AG04449 (cell line): ENCODE measurements around the gene ARHGAP18.
A peak's percentile ranks its signal among the peaks of the same experiment; 100 is the strongest.

Experiments used
- CTCF ChIA-PET: fragments of 350-600 bp; formaldehyde crosslinking; extraction: SDS; loops from one replicate; lab custom pipeline; 2021; ENCODE audit warnings: antibody characterized with exemption; lab: Yijun Ruan, JAX
- POLR2A ChIA-PET: fragments of 400-600, 350-600 bp; formaldehyde crosslinking; extraction: SDS; loops from one replicate; lab custom pipeline; 2020; ENCODE audit warnings: antibody characterized with exemption, inconsistent platforms; lab: Yijun Ruan, JAX
- DNase-seq: peaks from one replicate; pipeline ENCODE4 v3.0.0-alpha.2; 2010; ENCODE audit warnings: low read depth, low spot score
- H3K4me3 ChIP-seq: 2 replicates; pipeline ENCODE4 v1.5.1; 2011; ENCODE audit warnings: low read depth, mild to moderate bottlenecking, control low read depth, low read length
- TF ChIP-seq, protein P1 (sequence below): IDR thresholded peaks from one replicate; pipeline ENCODE4 v1.5.1; 2011; ENCODE audit warnings: mild to moderate bottlenecking, moderate library complexity, low read length, control low read depth, inconsistent platforms; ENCODE audit not compliant: insufficient read depth; ENCODE audit errors: missing control alignments

Gene ARHGAP18

DNA sequence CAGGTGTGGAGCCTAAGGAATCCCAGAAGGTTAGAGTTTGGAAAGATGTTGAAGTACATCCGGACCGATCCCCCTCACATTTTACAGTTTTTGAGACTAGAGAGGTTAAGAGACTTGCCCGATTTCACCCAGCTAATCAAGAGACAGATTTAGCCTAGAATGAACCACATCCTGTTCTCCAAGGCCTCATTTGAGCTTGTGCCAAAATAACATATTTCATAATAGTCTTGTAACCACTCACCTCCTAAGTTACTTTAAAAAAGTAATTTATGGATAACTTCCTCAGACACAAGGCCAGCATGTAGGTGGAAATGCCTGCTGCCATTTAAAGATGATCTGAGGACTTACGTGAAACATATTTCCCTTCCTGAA, 39.8 kb upstream of the ARHGAP18 start:
- ChIA-PET CTCF (interaction anchor here (0.6 to 2.0 kb wide), 6 partner anchors 10 to 112 kb away, joined by 3 to 7 read pairs (median 3); no protein-coding TSS in a partner anchor), POLR2A (no interaction called here)

DNA sequence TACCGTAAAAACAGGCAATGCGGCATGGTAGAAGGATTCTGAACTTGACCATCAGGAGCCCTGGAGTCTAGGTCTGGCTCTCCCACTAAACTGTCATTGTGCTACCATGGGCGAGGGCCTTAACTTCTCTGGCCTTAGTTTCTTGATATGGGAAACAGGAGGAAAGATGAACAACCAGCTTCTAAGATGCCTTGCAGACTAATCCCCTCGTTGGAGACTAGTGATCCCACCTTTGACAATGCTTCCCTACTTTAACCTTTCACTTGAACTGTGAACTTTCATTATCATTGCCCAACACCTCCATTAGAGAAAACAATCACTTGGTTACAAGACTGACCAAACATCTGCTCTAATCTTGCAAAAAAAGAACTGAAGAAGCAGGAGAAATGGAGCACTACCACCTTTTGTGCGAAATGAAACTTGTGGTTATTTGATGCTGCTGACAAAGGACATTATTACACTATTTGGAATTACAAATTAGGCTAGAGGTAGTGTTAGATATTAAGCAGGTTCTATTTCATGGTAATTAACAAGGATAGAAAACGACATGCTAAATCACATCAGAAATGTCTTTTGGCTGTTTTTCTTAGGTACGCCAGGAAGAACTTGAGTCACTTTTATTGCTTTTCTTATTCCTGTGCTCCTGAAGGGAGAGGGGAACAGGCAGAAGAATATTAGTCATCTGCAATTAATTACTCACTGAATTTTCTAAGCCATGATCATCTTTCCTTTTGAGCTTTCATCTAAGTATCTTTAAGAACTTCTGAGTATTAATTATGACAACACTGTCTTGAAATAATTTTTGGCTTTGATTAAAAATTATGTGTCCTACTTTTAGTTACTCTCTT, 39.1 kb upstream of the ARHGAP18 start:
- ChIA-PET CTCF (interaction anchor here (0.9 to 2.0 kb wide), 6 partner anchors 15 to 112 kb away, joined by 3 to 7 read pairs (median 3); no protein-coding TSS in a partner anchor), POLR2A (no interaction called here)
- TF ChIP-seq, protein P1, sequence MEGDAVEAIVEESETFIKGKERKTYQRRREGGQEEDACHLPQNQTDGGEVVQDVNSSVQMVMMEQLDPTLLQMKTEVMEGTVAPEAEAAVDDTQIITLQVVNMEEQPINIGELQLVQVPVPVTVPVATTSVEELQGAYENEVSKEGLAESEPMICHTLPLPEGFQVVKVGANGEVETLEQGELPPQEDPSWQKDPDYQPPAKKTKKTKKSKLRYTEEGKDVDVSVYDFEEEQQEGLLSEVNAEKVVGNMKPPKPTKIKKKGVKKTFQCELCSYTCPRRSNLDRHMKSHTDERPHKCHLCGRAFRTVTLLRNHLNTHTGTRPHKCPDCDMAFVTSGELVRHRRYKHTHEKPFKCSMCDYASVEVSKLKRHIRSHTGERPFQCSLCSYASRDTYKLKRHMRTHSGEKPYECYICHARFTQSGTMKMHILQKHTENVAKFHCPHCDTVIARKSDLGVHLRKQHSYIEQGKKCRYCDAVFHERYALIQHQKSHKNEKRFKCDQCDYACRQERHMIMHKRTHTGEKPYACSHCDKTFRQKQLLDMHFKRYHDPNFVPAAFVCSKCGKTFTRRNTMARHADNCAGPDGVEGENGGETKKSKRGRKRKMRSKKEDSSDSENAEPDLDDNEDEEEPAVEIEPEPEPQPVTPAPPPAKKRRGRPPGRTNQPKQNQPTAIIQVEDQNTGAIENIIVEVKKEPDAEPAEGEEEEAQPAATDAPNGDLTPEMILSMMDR = no peak
- DNase-seq = peak; percentile 31
- H3K4me3 ChIP-seq = no peak overlapping the region; the same call in 1 of the 2 replicates

More for the DNA sequence above, 39.8 kb upstream of the ARHGAP18 start:
- TF ChIP-seq, protein P1 = no peak
- H3K4me3 ChIP-seq = no peak overlapping the region; the same call in 1 of the 2 replicates
- peak; percentile 37 for DNase-seq

DNA sequence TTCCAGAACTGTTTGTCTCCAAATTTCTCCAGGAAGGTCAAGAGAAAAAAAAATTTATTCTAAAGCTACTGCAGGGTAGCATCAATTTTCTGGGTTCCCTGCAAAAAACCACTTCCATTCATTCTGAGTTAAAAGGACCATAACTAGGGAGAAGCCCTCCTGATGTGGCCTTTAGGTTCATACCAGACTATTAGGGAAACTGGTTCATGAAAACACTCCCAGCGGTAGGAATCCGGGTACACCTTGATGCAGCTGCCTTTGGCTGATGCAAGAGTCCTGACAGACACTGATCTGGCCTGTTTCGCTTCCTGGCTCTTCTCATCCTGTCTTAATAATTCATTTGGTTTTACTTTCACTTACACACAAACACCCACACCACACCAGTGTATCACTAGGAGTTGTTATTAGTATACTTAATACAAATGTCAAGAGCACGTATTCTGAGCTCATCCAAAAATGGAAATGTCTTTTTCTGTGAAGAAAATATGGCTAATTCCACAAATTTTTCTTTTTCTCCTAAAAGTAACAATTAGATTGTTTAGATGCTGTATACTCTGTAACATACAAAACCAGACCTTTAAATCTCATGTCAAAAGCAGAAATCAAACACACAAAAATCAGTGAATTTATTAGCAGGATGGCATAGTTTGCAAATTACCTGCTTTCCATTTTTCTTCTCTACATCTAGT, 38.4 kb upstream of the ARHGAP18 start:
- ChIA-PET POLR2A (no interaction called here), CTCF (interaction anchor here (0.6 to 2.0 kb wide), 3 partner anchors 15 to 77 kb away, joined by 3 to 4 read pairs (median 3); no protein-coding TSS in a partner anchor)
- H3K4me3 ChIP-seq = no peak overlapping the region
- DNase-seq = no peak
- TF ChIP-seq, protein P1 = no peak

DNA sequence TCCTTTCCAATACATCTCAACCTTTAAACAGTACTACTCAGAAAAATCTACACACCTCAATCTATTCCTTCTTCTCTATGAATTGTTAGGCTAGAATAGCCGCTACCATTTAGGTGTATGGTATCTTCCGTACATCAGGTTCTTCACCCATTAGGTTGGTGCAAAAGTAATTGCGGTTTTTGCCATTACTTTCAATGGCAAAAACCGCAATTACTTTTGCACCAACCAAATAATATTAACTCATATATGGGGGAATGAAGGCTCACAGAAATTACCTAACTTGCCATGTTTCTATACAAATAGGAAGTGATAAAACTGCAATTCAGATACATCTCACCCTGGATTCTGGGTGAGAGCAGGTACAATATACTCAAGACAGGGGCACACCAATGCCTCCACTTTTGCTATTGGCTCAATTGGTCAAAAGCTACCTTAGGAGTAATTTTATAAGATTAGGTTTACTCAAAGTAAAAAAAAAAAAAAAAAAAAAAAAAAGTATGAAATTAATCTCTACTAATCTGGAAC, 37.7 kb upstream of the ARHGAP18 start:
- POLR2A ChIA-PET = no interaction called here
- CTCF ChIA-PET = interaction anchor here (0.6 to 1.3 kb wide), 2 partner anchors 16 to 28 kb away, joined by 3 read pairs; no protein-coding TSS in a partner anchor
- DNase-seq = no peak
- TF ChIP-seq, protein P1 = no peak
- no peak overlapping the region for H3K4me3 ChIP-seq

DNA sequence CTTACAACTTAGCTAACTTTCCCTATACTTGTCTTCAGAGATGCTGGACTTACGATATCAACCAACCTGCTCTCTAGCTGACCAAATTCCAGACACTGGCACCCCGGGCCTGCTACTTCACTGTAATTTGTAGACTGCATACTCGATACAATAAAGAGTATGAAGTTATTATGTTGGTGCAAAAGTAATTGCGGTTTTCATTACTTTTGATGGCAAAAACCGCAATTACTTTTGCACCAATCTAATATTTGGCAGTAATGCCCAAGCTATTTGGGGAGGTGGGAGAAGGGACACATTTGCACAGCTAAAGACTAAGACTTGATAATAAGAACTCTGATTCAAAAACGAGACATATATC, 34.9 kb upstream of the ARHGAP18 start:
- no peak overlapping the region for H3K4me3 ChIP-seq
- POLR2A ChIA-PET = no interaction called here
- CTCF ChIA-PET = interaction anchor here (0.6 to 4.4 kb wide), 7 partner anchors 10 to 147 kb away, joined by 3 to 22 read pairs (median 4); no protein-coding TSS in a partner anchor
- no peak for DNase-seq
- TF ChIP-seq, protein P1 = no peak
